GM19324 (cell line): ENCODE data around the gene RBM38.

Experiments used
- ATAC-seq: cut with Tn5 transposase; IDR thresholded peaks from one replicate; pipeline ENCODE4 v1.9.1; 2021; ENCODE audit warnings: mild to moderate bottlenecking, moderate library complexity; ENCODE audit not compliant: unreplicated experiment, low FRiP score

Gene RBM38

DNA sequence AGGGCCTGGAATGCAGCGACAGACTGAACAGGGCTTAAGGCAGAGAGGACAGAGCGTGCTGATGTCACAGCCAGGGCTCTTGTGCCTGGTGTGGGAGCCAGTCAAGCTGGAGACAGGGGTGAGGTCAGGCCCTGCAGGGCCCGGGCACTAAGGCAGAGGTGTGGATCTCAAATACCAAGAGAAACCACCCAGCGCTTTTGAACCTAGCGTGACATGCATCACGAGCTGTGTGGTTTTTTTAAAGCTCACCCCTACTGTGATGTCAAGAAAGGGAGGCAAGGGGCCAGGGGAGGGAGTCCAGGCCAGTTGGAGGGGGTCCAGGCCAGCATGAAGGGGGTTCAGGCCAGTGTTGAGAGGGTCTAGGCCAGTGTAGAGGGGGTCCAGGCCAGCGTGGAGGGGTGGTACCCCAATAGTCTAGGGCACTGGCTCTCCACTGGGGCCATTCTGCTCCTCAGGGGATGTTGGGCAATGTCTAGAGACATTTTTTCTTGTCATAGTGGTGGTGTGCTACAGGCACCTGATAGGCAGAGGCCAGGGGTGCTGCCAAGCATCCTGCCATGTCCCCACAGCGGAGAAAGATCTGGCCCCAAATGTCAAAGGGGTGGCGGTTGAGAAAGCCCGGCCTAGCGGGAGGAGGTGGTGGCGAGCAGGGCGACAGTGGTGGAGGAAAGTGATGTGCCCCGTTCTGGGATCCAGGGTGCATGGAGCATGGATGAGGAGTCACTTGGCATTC is 42.6 kb downstream of the RBM38 start:
- no peak for ATAC-seq

- no peak for ATAC-seq
Measured at GRCh38 chr20:57434390-57434700, 43.1 kb downstream of the RBM38 start.

DNA sequence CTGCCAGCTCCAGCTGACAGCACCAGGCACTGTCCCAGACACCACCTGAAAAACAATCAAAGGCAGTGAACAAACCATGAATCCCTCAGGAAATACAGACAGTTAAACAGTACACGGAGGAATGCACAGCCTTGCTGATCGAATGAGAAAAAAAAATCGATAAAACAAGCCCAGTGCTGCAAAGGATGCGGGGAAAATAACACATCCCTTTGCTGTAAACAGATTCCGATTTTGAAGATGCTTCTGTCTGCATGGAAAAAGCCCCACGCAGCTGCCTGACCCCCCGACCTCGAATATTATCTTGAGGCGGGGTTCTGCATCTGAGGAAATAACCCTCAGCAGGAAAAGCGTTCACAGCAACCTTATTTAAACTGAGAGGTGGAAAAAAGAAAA is 43.9 kb downstream of the RBM38 start:
- no peak for ATAC-seq

GRCh38 chr20:57435498-57436222 is 44.5 kb downstream of the RBM38 start:
- no peak for ATAC-seq

DNA sequence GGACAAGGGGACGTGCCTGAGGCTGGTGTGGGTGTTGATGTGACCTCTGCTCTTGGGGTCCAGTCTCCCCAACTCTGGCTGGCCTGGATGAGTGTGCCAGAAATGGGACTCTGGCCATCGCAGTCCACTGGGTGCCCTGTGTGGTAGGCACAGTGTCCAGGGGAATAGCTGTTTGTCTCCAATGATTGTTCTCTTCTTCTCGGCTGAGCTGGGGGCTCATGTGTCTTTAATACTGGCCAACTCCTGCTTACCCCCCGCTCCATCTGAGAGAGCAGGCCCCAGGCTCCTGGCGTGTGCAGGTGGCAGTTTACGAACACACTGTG is 45.0 kb downstream of the RBM38 start:
- ATAC-seq, result no peak

DNA sequence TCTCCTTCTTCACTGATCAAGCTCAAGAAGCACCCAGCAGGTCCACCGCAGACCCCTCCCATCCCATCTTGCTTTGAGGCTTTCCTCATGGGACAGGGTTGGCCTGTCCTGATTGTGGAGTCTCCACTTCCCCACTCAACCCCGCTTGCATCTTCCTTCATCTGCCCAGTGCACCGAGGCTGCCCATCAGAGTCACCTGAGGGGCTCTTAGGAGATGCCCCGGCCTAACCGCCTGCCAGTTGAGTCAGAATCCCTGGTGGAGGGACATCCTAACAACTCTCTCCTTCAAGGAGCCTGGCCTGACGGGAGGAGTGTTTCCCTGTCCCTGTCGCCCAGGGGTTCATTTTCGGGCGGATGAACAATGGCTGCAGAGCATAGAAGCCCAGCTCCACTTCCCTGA is 46.1 kb downstream of the RBM38 start:
- no peak for ATAC-seq

DNA sequence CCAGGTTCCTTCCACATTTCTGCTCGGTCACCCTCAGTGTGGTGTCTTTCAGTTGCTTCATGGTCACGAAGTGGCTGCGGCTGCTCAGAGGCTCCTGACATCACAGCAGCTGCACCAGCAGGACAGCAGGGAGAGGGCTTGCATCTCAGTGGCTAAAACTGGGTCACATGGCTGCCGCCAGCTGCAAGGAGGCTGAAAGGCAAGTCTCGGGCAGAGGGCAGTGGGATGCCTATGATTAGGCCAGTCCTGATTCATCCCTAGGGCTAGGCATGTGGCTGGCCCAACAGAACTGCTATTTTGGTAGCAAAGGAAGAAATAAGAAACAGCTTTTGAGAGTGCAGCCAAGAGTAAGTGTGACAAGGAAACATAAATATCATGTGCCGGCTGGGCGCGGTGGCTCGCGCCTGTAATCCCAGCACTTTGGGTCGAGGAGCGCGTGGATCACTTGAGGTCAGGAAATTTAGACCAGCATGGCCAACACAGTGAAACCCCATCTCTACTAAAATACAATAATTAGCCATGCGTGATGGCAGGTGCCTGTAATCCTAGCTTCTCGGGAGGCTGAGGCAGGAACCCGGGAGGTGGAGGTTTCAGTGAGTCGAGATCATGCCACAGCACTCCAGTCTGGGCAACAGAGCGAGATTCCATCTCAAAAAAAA is 46.6 kb downstream of the RBM38 start:
- no peak for ATAC-seq

DNA sequence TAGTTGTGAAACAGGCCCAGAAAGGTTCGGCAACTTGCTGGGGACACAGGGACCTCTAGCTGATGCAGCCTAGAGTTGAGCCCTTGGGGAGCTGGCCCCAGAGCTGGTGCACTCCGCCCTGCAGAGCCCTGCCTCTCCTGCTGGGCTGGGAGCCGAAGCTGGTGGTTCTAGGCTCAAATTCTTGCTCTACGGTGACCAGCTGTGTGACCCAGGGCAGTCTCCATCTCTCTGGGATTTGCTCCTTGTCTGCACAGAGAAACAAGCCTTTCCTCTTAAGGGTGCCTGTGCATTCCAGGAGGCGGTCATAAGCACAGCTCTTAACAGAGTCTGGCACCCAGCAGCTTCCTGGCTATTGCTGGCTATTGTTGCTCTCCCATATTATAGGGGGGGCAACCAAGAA is 47.4 kb downstream of the RBM38 start:
- ATAC-seq, result no peak

DNA sequence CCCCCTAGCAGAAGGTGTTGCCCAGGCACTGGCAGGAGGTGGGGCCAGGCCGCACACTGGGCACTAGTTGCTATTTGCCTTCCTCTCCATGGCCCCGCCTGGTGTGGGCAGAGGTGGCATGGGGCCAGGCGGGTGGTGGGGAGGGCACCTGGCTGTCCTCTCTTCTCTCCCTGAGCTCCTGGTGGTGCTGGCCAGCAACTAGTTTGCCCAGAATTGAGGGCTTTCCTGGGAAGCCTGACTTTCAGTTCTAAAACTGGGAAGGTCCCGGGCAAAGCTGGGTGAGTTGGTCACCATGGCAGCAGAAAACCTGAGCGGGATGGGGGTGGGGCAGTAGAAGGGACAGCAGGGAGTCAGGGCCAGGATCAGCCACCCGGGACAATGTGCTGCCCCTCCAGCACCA is 48.2 kb downstream of the RBM38 start:
- ATAC-seq, result no peak

DNA sequence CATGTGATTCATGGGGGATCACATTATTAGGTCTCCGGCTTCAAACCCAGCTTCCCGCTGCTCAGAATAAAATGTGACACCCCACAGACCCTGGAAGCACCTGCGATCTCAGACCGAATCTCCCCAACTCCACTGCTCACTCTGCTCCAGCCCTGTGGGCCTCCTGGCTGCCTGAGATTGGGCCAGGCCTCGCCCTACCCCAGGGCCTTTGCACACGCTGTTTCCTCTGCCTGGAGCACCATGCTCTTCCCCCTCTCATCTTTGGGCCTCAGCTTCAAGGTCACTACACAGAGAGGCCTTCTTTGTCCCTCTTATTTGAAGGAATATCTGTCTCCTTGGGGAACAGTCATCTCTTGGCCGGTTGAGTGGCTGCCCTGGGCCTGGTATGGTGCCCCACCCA is 48.8 kb downstream of the RBM38 start:
- ATAC-seq, result no peak

GRCh38 chr20:57440678-57441509 is 49.7 kb downstream of the RBM38 start:
- no peak for ATAC-seq

- no peak for ATAC-seq
Measured at GRCh38 chr20:57441510-57442154, 50.4 kb downstream of the RBM38 start.

GRCh38 chr20:57442158-57442887 is 51.1 kb downstream of the RBM38 start:
- no peak for ATAC-seq

GRCh38 chr20:57442888-57443239 is 51.7 kb downstream of the RBM38 start:
- ATAC-seq, result no peak

DNA sequence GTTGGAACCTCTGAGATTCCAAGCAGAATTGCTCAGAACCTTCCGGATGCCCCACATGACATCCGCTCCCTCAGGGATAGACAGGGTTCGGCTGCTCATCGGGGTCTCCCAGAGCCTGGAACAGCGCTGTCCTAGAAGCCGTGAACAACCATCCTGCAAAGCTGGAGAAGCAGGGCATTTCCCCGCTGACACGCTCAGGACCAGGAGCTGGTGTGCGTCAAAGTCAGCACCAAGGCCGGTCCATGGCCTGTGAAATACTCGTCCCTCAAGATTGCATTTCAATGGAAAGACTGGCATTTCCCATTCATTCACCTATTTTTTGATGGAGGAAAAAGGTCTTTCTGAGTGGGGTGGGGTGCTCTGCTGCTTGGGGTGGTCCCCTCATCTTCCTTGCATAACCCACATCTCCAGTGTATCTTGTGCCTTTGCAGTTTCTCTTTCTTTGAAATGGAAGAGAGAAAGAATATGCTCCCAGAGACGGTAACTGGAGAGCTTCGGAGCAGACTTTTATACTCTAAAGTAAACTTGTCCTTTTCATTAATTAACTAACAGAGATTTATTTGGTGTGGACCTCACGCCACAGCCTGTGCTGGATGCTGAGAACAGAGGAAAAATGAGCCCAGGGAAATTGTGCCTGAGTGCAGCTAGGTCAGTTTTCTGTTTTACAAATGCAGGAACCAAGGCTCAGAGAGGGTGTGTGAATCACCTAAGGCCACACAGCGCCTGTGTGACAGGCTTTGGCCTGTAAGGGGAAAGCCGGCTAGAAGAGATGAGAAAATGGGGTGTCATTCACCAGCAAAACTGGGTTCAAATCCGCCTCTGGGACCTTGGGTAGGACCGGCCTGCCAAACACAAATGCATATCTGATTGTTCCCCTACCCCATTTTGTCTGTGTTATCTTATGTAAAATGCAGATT is 52.4 kb downstream of the RBM38 start:
- ATAC-seq, result no peak

DNA sequence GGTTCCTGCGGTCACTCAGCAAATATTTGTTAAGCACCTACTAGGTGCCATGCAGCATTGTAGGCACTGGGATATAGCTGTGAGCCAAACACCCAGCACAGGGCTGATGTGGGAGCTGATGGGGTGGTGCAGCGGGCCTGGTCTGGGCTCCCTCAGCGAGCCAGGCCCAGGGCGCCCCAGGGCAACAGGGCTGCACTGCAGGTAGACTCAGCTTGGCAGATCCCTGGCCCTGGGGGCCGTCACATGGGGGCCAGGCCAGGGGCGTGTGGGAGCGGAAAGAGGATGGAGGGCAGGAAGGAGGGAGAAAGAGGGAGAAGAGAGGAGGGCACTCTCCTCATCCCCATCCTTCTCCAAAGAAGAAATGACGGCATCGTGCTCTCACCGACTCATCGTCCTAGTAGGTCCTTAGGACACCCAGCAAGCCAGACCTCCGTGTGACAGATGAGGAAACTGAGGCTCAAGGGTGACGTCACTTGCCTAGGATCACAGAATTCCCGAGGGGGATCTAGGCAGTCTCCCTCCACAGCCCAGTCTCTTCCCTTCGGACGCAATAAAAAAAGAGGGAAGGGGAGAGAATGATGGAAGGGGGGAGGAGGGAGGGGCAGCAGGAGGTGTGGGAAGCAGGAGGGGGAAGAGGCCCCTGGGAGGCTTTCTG is 53.3 kb downstream of the RBM38 start:
- no peak for ATAC-seq

DNA sequence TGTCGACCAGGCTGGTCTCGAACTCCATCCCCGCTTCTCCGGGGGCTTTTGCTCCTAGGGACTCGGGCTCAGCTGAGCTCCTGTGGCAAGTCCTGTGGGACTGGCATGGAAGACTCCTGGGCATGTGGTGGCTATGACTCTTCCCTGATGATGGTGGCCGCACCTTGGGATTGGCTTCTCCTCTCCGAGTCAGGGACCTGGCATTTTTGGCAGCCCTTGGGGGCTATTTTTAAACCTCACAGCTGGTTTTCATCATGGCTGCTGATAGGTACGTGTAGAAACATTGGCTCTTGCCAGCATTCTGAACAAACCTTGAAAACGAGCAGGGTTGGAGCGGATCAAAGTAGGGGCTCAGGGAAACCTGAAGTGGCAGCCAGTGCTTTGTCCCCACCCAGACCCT is 54.1 kb downstream of the RBM38 start:
- no peak for ATAC-seq

DNA sequence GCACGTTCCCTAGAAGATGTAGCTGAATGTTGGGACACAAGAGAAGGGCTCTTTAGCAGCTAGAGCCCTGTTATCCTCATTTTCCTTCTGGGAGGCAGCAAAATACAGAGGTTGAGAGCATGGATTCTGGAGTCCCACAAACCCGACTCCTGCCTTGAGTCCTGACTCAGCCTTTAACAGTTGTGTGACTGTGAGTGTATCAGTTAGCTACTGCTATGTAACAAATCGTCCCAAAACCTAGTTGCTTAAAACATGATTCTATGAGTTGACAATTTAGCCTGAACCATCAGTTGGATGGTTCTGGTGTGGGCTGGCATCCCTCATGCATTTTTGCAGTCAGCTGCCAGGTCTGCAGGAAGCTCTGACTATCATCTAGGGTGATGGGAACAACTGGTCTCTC is 54.6 kb downstream of the RBM38 start:
- ATAC-seq, result no peak
